Measurements from ENCODE around the gene YBEY. TPM values are rescaled to one million over a fixed set of nuclear protein-coding genes. Genes with fewer than 3 reads are reported as not detected.

Gene YBEY
- total RNA-seq, 1 donor from 2014 or later = 13.5 TPM

DNA sequence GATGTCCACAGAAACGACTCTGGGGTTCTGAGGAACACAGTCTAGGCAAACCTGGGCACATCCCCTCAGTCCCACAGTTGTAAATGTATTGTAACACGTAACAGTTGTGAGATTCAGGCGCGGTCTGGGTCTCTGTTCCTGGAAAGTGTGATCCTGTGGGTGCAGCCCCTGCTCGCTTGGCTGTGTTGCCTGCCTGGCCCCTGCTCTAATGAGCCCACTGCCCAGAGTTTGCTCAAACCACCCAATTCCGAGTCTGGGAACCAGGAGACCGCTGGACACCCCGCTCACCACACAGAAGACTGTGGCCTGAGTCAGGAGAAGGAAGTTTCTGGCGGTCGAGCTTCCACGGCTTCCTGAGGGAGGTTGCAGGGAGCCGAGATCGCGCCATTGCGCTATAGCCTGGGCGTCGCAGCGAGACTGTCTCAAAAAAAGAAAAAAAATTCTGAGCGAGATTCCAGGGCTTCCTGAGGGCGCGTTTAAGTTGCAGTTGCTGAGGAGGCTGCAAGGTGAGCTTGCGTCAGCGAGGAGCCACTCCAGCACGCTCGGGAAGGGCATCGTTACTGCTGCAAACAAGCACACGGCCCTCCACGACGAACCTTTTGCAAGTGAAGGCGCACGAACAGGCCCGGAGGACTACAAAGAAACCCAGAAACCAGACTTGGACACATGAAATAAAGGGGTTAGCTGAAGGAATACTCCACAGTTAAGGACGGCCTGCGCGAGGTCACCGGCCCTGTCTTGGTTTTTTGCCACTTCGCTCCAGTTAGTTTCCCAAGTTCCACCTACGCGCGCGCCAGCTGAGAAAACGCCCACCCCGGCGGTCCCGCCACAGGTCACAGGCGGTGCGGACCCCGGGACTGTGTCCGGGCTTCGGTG, 36.4 kb downstream of the YBEY start:
- peaks cover 69% of the 10 kb centered on the region for H3K79me2 ChIP-seq (ENCODE audit: insufficient read depth, low read length)
- peak overlapping the region; percentile 88 for H3K27ac ChIP-seq (ENCODE audit: low read depth, low read length)
- Mint-ChIP-seq H3K36me3 (ENCODE audit: low read depth, unreplicated experiment) (peaks cover 2% of the 10 kb centered on the region), H3K27ac (ENCODE audit: unreplicated experiment) (peak overlapping the region; percentile 62), H3K9me3 (ENCODE audit: unreplicated experiment) (no peaks in the 10 kb centered on the region), H3K4me3 (ENCODE audit: unreplicated experiment) (peak overlapping the region; percentile 91), H3K4me1 (ENCODE audit: low read depth, unreplicated experiment) (peaks cover 11% of the 10 kb centered on the region), H3K27me3 (ENCODE audit: low read depth, unreplicated experiment) (no peaks in the 10 kb centered on the region)
- TF ChIP-seq, protein P1, sequence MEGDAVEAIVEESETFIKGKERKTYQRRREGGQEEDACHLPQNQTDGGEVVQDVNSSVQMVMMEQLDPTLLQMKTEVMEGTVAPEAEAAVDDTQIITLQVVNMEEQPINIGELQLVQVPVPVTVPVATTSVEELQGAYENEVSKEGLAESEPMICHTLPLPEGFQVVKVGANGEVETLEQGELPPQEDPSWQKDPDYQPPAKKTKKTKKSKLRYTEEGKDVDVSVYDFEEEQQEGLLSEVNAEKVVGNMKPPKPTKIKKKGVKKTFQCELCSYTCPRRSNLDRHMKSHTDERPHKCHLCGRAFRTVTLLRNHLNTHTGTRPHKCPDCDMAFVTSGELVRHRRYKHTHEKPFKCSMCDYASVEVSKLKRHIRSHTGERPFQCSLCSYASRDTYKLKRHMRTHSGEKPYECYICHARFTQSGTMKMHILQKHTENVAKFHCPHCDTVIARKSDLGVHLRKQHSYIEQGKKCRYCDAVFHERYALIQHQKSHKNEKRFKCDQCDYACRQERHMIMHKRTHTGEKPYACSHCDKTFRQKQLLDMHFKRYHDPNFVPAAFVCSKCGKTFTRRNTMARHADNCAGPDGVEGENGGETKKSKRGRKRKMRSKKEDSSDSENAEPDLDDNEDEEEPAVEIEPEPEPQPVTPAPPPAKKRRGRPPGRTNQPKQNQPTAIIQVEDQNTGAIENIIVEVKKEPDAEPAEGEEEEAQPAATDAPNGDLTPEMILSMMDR (IDR thresholded peaks at IDR 0.05; ENCODE audit: insufficient read depth, low read depth, low read length) = no peak
- TF ChIP-seq EZH2 (IDR thresholded peaks at IDR 0.05; ENCODE audit: insufficient read depth, low read length) = no peak
- peak overlapping the region; percentile 82 for H3K4me3 ChIP-seq (ENCODE audit: insufficient read depth, low read depth, low read length)
- H4K20me1 ChIP-seq (ENCODE audit: insufficient read depth, low read length) = peaks cover 6% of the 10 kb centered on the region
- no peaks in the 10 kb centered on the region for H3K36me3 ChIP-seq (ENCODE audit: insufficient read depth, low read length)
- H3K4me2 ChIP-seq (ENCODE audit: low read length) = peak overlapping the region; percentile 97
- FAIRE-seq = no peak
- H3K9ac ChIP-seq (ENCODE audit: low read length) = peak overlapping the region; percentile 90
- DNase-seq (ENCODE audit: low read depth) = peak; percentile 47
- H2AFZ ChIP-seq (ENCODE audit: low read depth, low read length) = peak overlapping the region; percentile 84
- no peaks in the 10 kb centered on the region for H3K9me3 ChIP-seq (ENCODE audit: insufficient read depth, low read depth, low read length)
- no peaks in the 10 kb centered on the region for H3K27me3 ChIP-seq (ENCODE audit: insufficient read depth, low read length)
- H3K4me1 ChIP-seq (ENCODE audit: insufficient read depth, low read length) = peaks cover 16% of the 10 kb centered on the region

DNA sequence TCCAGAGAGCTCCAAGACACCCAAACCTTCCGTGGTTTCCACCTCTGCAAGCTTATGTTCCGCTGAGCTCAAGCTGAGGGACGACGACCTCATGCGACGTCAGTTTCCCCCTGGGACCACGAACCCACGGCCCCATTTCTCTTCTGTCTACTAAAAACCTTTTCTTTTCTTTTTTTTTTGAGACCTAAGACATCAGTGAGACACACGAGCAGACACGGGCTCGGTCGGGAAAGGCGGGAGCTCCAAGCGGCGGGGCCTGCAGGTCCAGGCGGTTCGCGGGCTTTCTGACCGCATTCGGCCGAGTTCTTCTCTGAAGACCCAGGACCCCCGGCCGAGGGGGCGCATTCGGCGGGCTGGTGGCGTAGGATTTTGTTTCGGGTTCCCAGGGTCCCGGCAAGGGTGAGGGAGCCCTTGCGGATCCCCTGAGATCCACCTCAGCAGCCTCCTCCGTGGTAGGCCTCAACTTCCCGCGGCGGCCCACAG, 37.1 kb downstream of the YBEY start:
- no peak for TF ChIP-seq EZH2 (IDR thresholded peaks at IDR 0.05; ENCODE audit: insufficient read depth, low read length)
- TF ChIP-seq, protein P1 (IDR thresholded peaks at IDR 0.05; ENCODE audit: insufficient read depth, low read depth, low read length) = no peak
- Mint-ChIP-seq H3K4me3 (ENCODE audit: unreplicated experiment) (peak overlapping the region; percentile 91), H3K4me1 (ENCODE audit: low read depth, unreplicated experiment) (peaks cover 11% of the 10 kb centered on the region), H3K9me3 (ENCODE audit: unreplicated experiment) (no peaks in the 10 kb centered on the region), H3K27me3 (ENCODE audit: low read depth, unreplicated experiment) (no peaks in the 10 kb centered on the region), H3K27ac (ENCODE audit: unreplicated experiment) (peak overlapping the region; percentile 26), H3K36me3 (ENCODE audit: low read depth, unreplicated experiment) (peaks cover 4% of the 10 kb centered on the region)
- no peak for FAIRE-seq
- Histone ChIP-seq H4K20me1 (ENCODE audit: insufficient read depth, low read length) (peaks cover 12% of the 10 kb centered on the region), H3K27ac (ENCODE audit: low read depth, low read length) (peak overlapping the region; percentile 88), H3K36me3 (ENCODE audit: insufficient read depth, low read length) (peaks cover 6% of the 10 kb centered on the region), H3K79me2 (ENCODE audit: insufficient read depth, low read length) (peaks cover 76% of the 10 kb centered on the region), H3K27me3 (ENCODE audit: insufficient read depth, low read length) (no peaks in the 10 kb centered on the region), H3K4me2 (ENCODE audit: low read length) (peak overlapping the region; percentile 97), H3K4me1 (ENCODE audit: insufficient read depth, low read length) (peaks cover 16% of the 10 kb centered on the region), H3K4me3 (ENCODE audit: insufficient read depth, low read depth, low read length) (peak overlapping the region; percentile 82), H3K9me3 (ENCODE audit: insufficient read depth, low read depth, low read length) (no peaks in the 10 kb centered on the region), H3K9ac (ENCODE audit: low read length) (peak overlapping the region; percentile 90), H2AFZ (ENCODE audit: low read depth, low read length) (peak overlapping the region; percentile 84)
- no peak for DNase-seq (ENCODE audit: low read depth)
